Stimulated activated CD4-positive, alpha-beta T cell treated with anti-CD3 and anti-CD28 coated beads, Interleukin-4, amount 100 ng/mL, for 1 hour (primary cell): ENCODE measurements around the gene NTN4.
"Not testable (repeated sequence)": the region's sequence is repeated elsewhere in the genome, so short reads cannot be mapped to it uniquely, and the experiment has no call there.

Experiments
- DNase-seq: peaks from one replicate; pipeline ENCODE4 v3.0.0-alpha.2; 2020

Gene NTN4

GRCh38 chr12:95790033-95790916 is at the start of gene NTN4:
TSS of gene NTN4 (minus strand) at chr12:95790764. CDS start at chr12:95790309, 455 bp downstream.
- DNase-seq = peak; percentile 15

GRCh38 chr12:95838125-95838524 is 47.6 kb upstream of the NTN4 start:
- DNase-seq = no peak

GRCh38 chr12:95837240-95838038 is 46.9 kb upstream of the NTN4 start:
- DNase-seq = no peak

- DNase-seq = no peak
These were observed 46.2 kb upstream of the NTN4 start for GRCh38 chr12:95836630-95837239.

GRCh38 chr12:95836185-95836609 is 45.6 kb upstream of the NTN4 start:
- DNase-seq = no peak

GRCh38 chr12:95834572-95834971 is 44.0 kb upstream of the NTN4 start:
- no peak for DNase-seq

GRCh38 chr12:95830335-95831089 is 39.9 kb upstream of the NTN4 start:
- no peak for DNase-seq

- DNase-seq = no peak
These were observed 38.8 kb upstream of the NTN4 start for GRCh38 chr12:95829395-95829794.

GRCh38 chr12:95820096-95820703 is 29.6 kb upstream of the NTN4 start:
- DNase-seq = no peak

- no peak for DNase-seq
These were observed 25.2 kb upstream of the NTN4 start for GRCh38 chr12:95815632-95816212.

GRCh38 chr12:95812155-95812554 is 21.6 kb upstream of the NTN4 start:
- not testable (repeated sequence) for DNase-seq

- DNase-seq = no peak
These were observed 19.8 kb upstream of the NTN4 start for GRCh38 chr12:95810411-95810810.

- no peak for DNase-seq
These were observed 18.6 kb upstream of the NTN4 start for GRCh38 chr12:95809000-95809680.

- no peak for DNase-seq
These were observed 17.6 kb upstream of the NTN4 start for GRCh38 chr12:95808146-95808545.

GRCh38 chr12:95805864-95806671 is 15.5 kb upstream of the NTN4 start:
- DNase-seq = no peak

- DNase-seq = no peak
These were observed 13.7 kb upstream of the NTN4 start for GRCh38 chr12:95804291-95804690.

- DNase-seq = no peak
These were observed 13.3 kb upstream of the NTN4 start for GRCh38 chr12:95803817-95804216.

- DNase-seq = no peak
These were observed 12.1 kb upstream of the NTN4 start for GRCh38 chr12:95802482-95803270.

- no peak for DNase-seq
These were observed 6.4 kb upstream of the NTN4 start for GRCh38 chr12:95796982-95797289.
